CD14-positive monocyte (primary cell): ENCODE data around the gene MICAL2. TPM values are rescaled to one million over a fixed set of nuclear protein-coding genes. Genes with fewer than 3 reads are reported as not detected.

ENCODE experiments used
- DNase-seq, 3 donors: peaks; one replicate each; pipeline ENCODE4 v3.0.0-alpha.2; 2011 to 2022
- H2AFZ ChIP-seq: 2 replicates; pipeline ENCODE4 v1.6.0; 2012; ENCODE audit warnings: mild to moderate bottlenecking, low read depth, low read length, inconsistent platforms; ENCODE audit not compliant: insufficient read depth, poor library complexity, severe bottlenecking
- H3K27ac ChIP-seq, 2 donors: 1 replicate in 1 of 2; 2 replicates in 1 of 2; pipeline ENCODE4 v1.5.1; 2012 to 2013; ENCODE audit warnings: low read length in 2 of 2, control low read depth in 1 of 2, inconsistent platforms in 1 of 2, low read depth in 1 of 2, mild to moderate bottlenecking in 1 of 2
- H3K27me3 ChIP-seq, 2 donors: one replicate each; pipeline versions ENCODE4 v1.6.0 to v1.6.1; 2011 to 2013; ENCODE audit warnings: low read length in 2 of 2; ENCODE audit not compliant: control insufficient read depth in 2 of 2, insufficient read depth in 2 of 2
- H3K36me3 ChIP-seq, 2 donors: replicated peaks in 1 of 2; 1 replicate in 1 of 2; 2 replicates in 1 of 2; pipeline versions ENCODE4 v1.5.1 to v1.6.1; 2012 to 2013; ENCODE audit warnings: low read length in 2 of 2, control low read depth in 1 of 2, inconsistent platforms in 1 of 2, mild to moderate bottlenecking in 1 of 2; ENCODE audit not compliant: insufficient read depth in 2 of 2, control insufficient read depth in 1 of 2
- H3K4me1 ChIP-seq, 2 donors: 1 replicate in 1 of 2; 2 replicates in 1 of 2; pipeline versions ENCODE4 v1.5.1 to v1.6.1; 2012 to 2013; ENCODE audit warnings: low read length in 2 of 2, control low read depth in 1 of 2, inconsistent platforms in 1 of 2, mild to moderate bottlenecking in 1 of 2, moderate library complexity in 1 of 2; ENCODE audit not compliant: insufficient read depth in 2 of 2, control insufficient read depth in 1 of 2
- H3K4me2 ChIP-seq: replicated peaks from 2 replicates; pipeline ENCODE3; 2012; ENCODE audit warnings: low read length, moderate library complexity, mild to moderate bottlenecking; ENCODE audit not compliant: poor library complexity, severe bottlenecking; ENCODE audit errors: extremely low read depth
- H3K4me3 ChIP-seq, 3 experiments: fragments of 200-600 bp in 1 of 3; sonication (generic) in 1 of 3; replicated peaks in 1 of 3; 1 replicate in 2 of 3; 2 replicates in 1 of 3; pipeline ENCODE4 v1.5.1; 2011 to 2013; ENCODE audit warnings: low read length in 3 of 3, mild to moderate bottlenecking in 3 of 3, control low read depth in 2 of 3, low read depth in 2 of 3, inconsistent platforms in 1 of 3, moderate library complexity in 1 of 3
- H3K79me2 ChIP-seq: 2 replicates; pipeline ENCODE4 v1.6.0; 2012; ENCODE audit warnings: mild to moderate bottlenecking, control low read depth, inconsistent platforms, low read length, moderate library complexity; ENCODE audit not compliant: insufficient read depth
- H3K9ac ChIP-seq: 2 replicates; pipeline ENCODE4 v1.6.0; 2017; ENCODE audit warnings: low read length, mild to moderate bottlenecking; ENCODE audit not compliant: insufficient read depth, poor library complexity, severe bottlenecking
- H3K9me3 ChIP-seq, 2 donors: replicated peaks in 1 of 2; 1 replicate in 1 of 2; 2 replicates in 1 of 2; pipeline versions ENCODE4 v1.5.1 to v1.6.1; 2012 to 2013; ENCODE audit warnings: low read length in 2 of 2, control low read depth in 1 of 2; ENCODE audit not compliant: control insufficient read depth in 1 of 2, insufficient read depth in 1 of 2
- H4K20me1 ChIP-seq: 2 replicates; pipeline ENCODE4 v1.6.0; 2012; ENCODE audit warnings: mild to moderate bottlenecking, low read length, control low read depth, moderate library complexity; ENCODE audit not compliant: insufficient read depth
- H3K27ac Mint-ChIP-seq, 7 donors: one replicate each; pipeline ENCODE4 v1.8.0; 2020; ENCODE audit warnings: mild to moderate bottlenecking in 7 of 7, mixed read lengths in 7 of 7, moderate library complexity in 6 of 7, inconsistent platforms in 2 of 7
- H3K27me3 Mint-ChIP-seq, 3 donors: one replicate each; pipeline ENCODE4 v1.8.0; 2021 to 2022; ENCODE audit warnings: low read depth in 3 of 3, mild to moderate bottlenecking in 3 of 3, mixed read lengths in 3 of 3, moderate library complexity in 3 of 3, inconsistent platforms in 1 of 3
- H3K36me3 Mint-ChIP-seq, 2 donors: one replicate each; pipeline ENCODE4 v1.8.0; 2020; ENCODE audit warnings: mixed read lengths in 2 of 2, inconsistent platforms in 1 of 2, mild to moderate bottlenecking in 1 of 2
- H3K4me1 Mint-ChIP-seq: one replicate; pipeline ENCODE4 v1.8.0; 2020; ENCODE audit warnings: mild to moderate bottlenecking, mixed read lengths
- H3K4me3 Mint-ChIP-seq, 2 donors: one replicate each; pipeline ENCODE4 v1.8.0; 2020; ENCODE audit warnings: mild to moderate bottlenecking in 2 of 2, mixed read lengths in 2 of 2, moderate library complexity in 1 of 2
- H3K9me3 Mint-ChIP-seq, 7 donors: one replicate each; pipeline ENCODE4 v1.8.0; 2020 to 2022; ENCODE audit warnings: mixed read lengths in 7 of 7, mild to moderate bottlenecking in 6 of 7, moderate library complexity in 6 of 7, inconsistent platforms in 2 of 7
- WGBS: methylation state at CpG from one replicate; pipeline ENCODE4 v1.1.5; 2013; ENCODE audit warnings: missing lambda C conversion rate; ENCODE audit not compliant: insufficient coverage; 5-methylcytosine and 5-hydroxymethylcytosine counted together
- intact Hi-C, 2 donors: fragments of 100-400 bp; cut with micrococcal nuclease; formaldehyde crosslinking; loops; one replicate each; pipeline versions ENCODE4 v1.15.0 to v1.15.1; 2023
- polyA plus RNA-seq, 3 donors: library from polyadenylated mRNA; depleted of rRNA in 1 of 3; unstranded in 2 of 3; stranded (reverse) in 1 of 3; fragments of 300-500 nt in 2 of 3; fragments of >200 nt in 1 of 3; fragmentation: Illumina TruSeq in 2 of 3; gene quantifications; 1 replicate in 2 of 3; 2 replicates in 1 of 3; pipeline ENCODE4 v1.2.3, GENCODE V29; 2012 to 2021
- TF ChIP-seq, protein P1 (sequence below): fragments of 200-600 bp; IDR thresholded peaks from one replicate; pipeline ENCODE4 v1.8.0; 2022; ENCODE audit warnings: antibody characterized with exemption, mild to moderate bottlenecking

MICAL2 gene
- polyA plus RNA-seq, 3 donors = 39.8 to 72.5 (median 44.0) TPM

- no peaks in the 10 kb centered on the region for H3K9me3 Mint-ChIP-seq
- H3K27ac Mint-ChIP-seq = no peak overlapping the region
- Histone ChIP-seq H3K9me3 (no peaks in the 10 kb centered on the region), H3K4me1 (peaks cover 3 to 12% of the 10 kb centered on the region in 2 donors), H4K20me1 (peaks cover 3% of the 10 kb centered on the region), H3K36me3 (no peaks in the 10 kb centered on the region), H3K27me3 (no peaks in the 10 kb centered on the region), H3K9ac (no peak overlapping the region), H3K4me3 (no peak overlapping the region), H3K4me2 (no peak overlapping the region), H3K79me2 (no peaks in the 10 kb centered on the region), H3K27ac (no peak overlapping the region), H2AFZ (no peak overlapping the region)
- H3K36me3 Mint-ChIP-seq = peaks cover 20 to 30% of the 10 kb centered on the region in 2 donors
- TF ChIP-seq, protein P1, sequence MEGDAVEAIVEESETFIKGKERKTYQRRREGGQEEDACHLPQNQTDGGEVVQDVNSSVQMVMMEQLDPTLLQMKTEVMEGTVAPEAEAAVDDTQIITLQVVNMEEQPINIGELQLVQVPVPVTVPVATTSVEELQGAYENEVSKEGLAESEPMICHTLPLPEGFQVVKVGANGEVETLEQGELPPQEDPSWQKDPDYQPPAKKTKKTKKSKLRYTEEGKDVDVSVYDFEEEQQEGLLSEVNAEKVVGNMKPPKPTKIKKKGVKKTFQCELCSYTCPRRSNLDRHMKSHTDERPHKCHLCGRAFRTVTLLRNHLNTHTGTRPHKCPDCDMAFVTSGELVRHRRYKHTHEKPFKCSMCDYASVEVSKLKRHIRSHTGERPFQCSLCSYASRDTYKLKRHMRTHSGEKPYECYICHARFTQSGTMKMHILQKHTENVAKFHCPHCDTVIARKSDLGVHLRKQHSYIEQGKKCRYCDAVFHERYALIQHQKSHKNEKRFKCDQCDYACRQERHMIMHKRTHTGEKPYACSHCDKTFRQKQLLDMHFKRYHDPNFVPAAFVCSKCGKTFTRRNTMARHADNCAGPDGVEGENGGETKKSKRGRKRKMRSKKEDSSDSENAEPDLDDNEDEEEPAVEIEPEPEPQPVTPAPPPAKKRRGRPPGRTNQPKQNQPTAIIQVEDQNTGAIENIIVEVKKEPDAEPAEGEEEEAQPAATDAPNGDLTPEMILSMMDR = no peak
- no CpG with 5 or more reads among the region's 4 CpGs for WGBS
- peaks cover 0 to 19% (median 9%) of the 10 kb centered on the region in 3 donors for H3K27me3 Mint-ChIP-seq
- DNase-seq = no peak
- no peak overlapping the region for H3K4me3 Mint-ChIP-seq
- H3K4me1 Mint-ChIP-seq = peaks cover 13% of the 10 kb centered on the region
- intact Hi-C loops = loop anchor here (5.0 kb wide), 4 partner anchors 237 to 497 kb away; no protein-coding TSS in a partner anchor
Observed at GRCh38 chr11:12284316-12285050, 174.1 kb downstream of the MICAL2 start.

- Mint-ChIP-seq H3K36me3 (peaks cover 20 to 30% of the 10 kb centered on the region in 2 donors), H3K4me3 (no peak overlapping the region), H3K27ac (peak overlapping the region in 1 of 7 donors; percentile 25), H3K4me1 (peaks cover 17% of the 10 kb centered on the region), H3K9me3 (no peaks in the 10 kb centered on the region), H3K27me3 (peaks cover 0 to 20% (median 10%) of the 10 kb centered on the region in 3 donors)
- Histone ChIP-seq H3K9ac (no peak overlapping the region), H3K79me2 (no peaks in the 10 kb centered on the region), H3K4me1 (peaks cover 3 to 12% of the 10 kb centered on the region in 2 donors), H3K36me3 (no peaks in the 10 kb centered on the region), H2AFZ (no peak overlapping the region), H3K4me2 (no peak overlapping the region), H4K20me1 (peaks cover 3% of the 10 kb centered on the region), H3K9me3 (no peaks in the 10 kb centered on the region), H3K4me3 (no peak overlapping the region), H3K27ac (no peak overlapping the region), H3K27me3 (no peaks in the 10 kb centered on the region)
- intact Hi-C loops = no loop called here
- WGBS = no CpG with 5 or more reads among the region's 4 CpGs
- DNase-seq = no peak
- TF ChIP-seq, protein P1 = no peak
Observed at GRCh38 chr11:12285106-12285505, 174.7 kb downstream of the MICAL2 start.
